ENCODE measurements around the gene SCIN.
"Not testable (repeated sequence)": the region's sequence is repeated elsewhere in the genome, so short reads cannot be mapped to it uniquely, and the experiment has no call there.

Gene SCIN

GRCh38 chr7:12670743-12671520 is 100.4 kb downstream of the SCIN start:
- H3K4me3 Mint-ChIP-seq = no peak overlapping the region
- peaks cover 18% of the 10 kb centered on the region for H3K27me3 Mint-ChIP-seq
- H3K9me3 Mint-ChIP-seq = no peaks in the 10 kb centered on the region
- ATAC-seq (replicated peaks; ENCODE audit: extremely low read depth, poor library complexity, severe bottlenecking) = no peak
- peaks cover 2% of the 10 kb centered on the region for H3K36me3 Mint-ChIP-seq (ENCODE audit: insufficient read depth)
- no peak overlapping the region for H3K27ac Mint-ChIP-seq (ENCODE audit: low read depth)
- H3K4me1 Mint-ChIP-seq = peaks cover 8% of the 10 kb centered on the region
- no peak for DNase-seq (ENCODE audit: low spot score in 2 of 2)

DNA sequence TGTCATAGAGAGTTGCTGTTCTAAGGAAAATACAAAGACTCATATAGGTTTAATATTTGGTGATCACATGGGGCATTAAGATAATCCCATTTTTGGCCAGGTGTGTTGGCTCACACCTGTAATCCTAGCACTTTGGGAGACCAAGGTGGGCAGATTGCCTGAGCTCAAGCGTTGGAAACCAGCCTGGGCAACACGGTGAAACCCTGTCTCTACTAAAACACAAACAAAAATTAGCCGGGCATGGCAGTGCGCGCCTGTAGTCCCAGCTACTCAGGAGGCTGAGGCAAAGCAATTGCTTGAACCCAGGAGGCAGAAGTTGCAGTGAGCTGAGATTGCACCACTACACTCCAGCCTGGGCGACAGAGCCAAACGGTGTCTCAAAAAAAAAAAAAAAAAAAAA is 102.9 kb downstream of the SCIN start:
- H3K27me3 Mint-ChIP-seq = peaks cover 18% of the 10 kb centered on the region
- not testable (repeated sequence) for ATAC-seq (replicated peaks; ENCODE audit: extremely low read depth, poor library complexity, severe bottlenecking); H3K4me3 Mint-ChIP-seq; H3K27ac Mint-ChIP-seq (ENCODE audit: low read depth); H3K4me1 Mint-ChIP-seq; H3K9me3 Mint-ChIP-seq; DNase-seq (ENCODE audit: low spot score in 2 of 2); H3K36me3 Mint-ChIP-seq (ENCODE audit: insufficient read depth)

- ATAC-seq (replicated peaks; ENCODE audit: extremely low read depth, poor library complexity, severe bottlenecking) (no peak), DNase-seq (ENCODE audit: low spot score in 2 of 2) (no peak)
- Mint-ChIP-seq H3K27me3 (peaks cover 18% of the 10 kb centered on the region), H3K4me3 (no peak overlapping the region), H3K9me3 (no peaks in the 10 kb centered on the region), H3K36me3 (ENCODE audit: insufficient read depth) (peaks cover 2% of the 10 kb centered on the region), H3K27ac (ENCODE audit: low read depth) (no peak overlapping the region), H3K4me1 (peaks cover 8% of the 10 kb centered on the region)
These were observed 103.5 kb downstream of the SCIN start for GRCh38 chr7:12674053-12674452.

GRCh38 chr7:12674861-12675260 is 104.3 kb downstream of the SCIN start:
- Mint-ChIP-seq H3K36me3 (ENCODE audit: insufficient read depth) (peaks cover 2% of the 10 kb centered on the region), H3K27me3 (peaks cover 18% of the 10 kb centered on the region), H3K27ac (ENCODE audit: low read depth) (no peak overlapping the region), H3K4me3 (no peak overlapping the region), H3K9me3 (no peaks in the 10 kb centered on the region), H3K4me1 (peaks cover 8% of the 10 kb centered on the region)
- peak; percentile 89 for ATAC-seq (replicated peaks; ENCODE audit: extremely low read depth, poor library complexity, severe bottlenecking)
- DNase-seq (ENCODE audit: low spot score in 2 of 2) = peak; percentile 27 to 33

DNA sequence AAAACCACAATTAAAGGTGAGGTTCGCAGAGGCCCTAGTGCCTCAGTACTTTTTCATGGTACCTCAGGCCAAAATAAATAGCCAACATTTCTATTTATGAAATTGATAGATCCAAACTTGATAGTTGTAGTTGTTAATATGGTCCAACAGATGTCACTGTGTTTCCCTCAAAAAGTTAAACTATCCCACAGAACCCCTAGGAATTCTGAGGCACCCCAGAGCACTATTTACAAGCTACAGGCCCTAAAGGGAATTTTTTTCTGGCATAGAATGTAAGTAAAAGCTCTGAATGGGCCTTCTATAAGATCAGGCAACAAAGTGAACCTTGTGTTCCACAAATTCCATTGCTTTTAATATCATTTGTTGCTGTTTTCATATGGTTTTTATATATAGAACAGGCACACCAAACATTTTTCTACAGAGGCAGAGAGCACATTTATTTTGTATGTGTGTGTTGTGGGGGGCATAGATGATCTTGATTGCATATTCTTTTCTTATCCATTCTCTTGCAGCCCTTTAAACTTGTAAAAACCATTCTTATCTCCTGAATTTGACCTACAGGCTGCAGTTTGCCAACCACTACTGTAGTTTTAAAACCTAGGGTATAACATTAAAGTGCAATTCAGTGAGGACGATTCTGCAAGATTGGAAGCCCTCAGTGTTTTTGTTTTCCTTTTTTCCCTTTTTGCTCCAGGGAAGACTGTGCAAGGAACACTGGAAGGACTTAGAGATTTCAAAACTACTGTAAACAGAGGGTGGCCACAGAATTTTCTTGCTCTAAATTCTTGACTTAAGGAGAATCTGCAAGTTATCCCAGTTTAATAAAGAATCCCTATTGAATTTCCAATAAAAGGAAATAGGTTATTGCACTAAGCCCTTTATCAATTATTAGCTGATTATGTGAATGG is 113.4 kb downstream of the SCIN start:
- Mint-ChIP-seq H3K27me3 (no peaks in the 10 kb centered on the region), H3K36me3 (ENCODE audit: insufficient read depth) (peaks cover 22% of the 10 kb centered on the region), H3K9me3 (no peaks in the 10 kb centered on the region), H3K4me1 (peaks cover 19% of the 10 kb centered on the region), H3K4me3 (no peak overlapping the region), H3K27ac (ENCODE audit: low read depth) (peak overlapping the region; percentile 48)
- DNase-seq (ENCODE audit: low spot score in 2 of 2) (no peak), ATAC-seq (replicated peaks; ENCODE audit: extremely low read depth, poor library complexity, severe bottlenecking) (no peak)

DNA sequence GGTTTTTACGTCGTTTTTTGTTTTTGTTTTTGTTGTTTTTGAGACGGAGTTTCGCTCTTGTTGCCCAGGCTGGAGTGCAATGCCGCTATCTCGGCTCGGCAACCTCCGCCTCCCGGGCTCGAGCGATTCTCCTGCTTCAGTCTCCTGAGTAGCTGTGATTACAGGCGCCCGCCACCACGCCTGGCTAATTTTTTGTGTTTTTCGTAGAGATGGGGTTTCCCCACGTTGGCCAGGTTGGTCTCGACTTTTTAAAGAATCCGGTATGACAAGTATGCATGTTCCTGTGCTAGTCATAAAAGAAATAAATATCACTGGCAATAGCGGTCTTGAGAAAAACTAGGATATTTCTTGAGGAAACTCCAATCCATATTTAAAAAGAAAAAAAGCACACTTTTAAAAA is 114.2 kb downstream of the SCIN start:
- ATAC-seq (replicated peaks; ENCODE audit: extremely low read depth, poor library complexity, severe bottlenecking) (no peak), DNase-seq (ENCODE audit: low spot score in 2 of 2) (no peak)
- H3K36me3 Mint-ChIP-seq (ENCODE audit: insufficient read depth) = peaks cover 22% of the 10 kb centered on the region
- no peak overlapping the region for H3K4me3 Mint-ChIP-seq
- H3K4me1 Mint-ChIP-seq = peaks cover 19% of the 10 kb centered on the region
- no peaks in the 10 kb centered on the region for H3K27me3 Mint-ChIP-seq
- no peaks in the 10 kb centered on the region for H3K9me3 Mint-ChIP-seq
- peak overlapping the region; percentile 93 for H3K27ac Mint-ChIP-seq (ENCODE audit: low read depth)

- H3K4me1 Mint-ChIP-seq = peaks cover 19% of the 10 kb centered on the region
- ATAC-seq (replicated peaks; ENCODE audit: extremely low read depth, poor library complexity, severe bottlenecking) (no peak), DNase-seq (ENCODE audit: low spot score in 2 of 2) (peak in 1 of 2 donors; percentile 31)
- H3K27me3 Mint-ChIP-seq = no peaks in the 10 kb centered on the region
- H3K36me3 Mint-ChIP-seq (ENCODE audit: insufficient read depth) = peaks cover 22% of the 10 kb centered on the region
- H3K27ac Mint-ChIP-seq (ENCODE audit: low read depth) = peak overlapping the region; percentile 93
- H3K4me3 Mint-ChIP-seq = peak overlapping the region; percentile 95
- no peaks in the 10 kb centered on the region for H3K9me3 Mint-ChIP-seq
These were observed 115.0 kb downstream of the SCIN start for GRCh38 chr7:12685550-12685949.

DNA sequence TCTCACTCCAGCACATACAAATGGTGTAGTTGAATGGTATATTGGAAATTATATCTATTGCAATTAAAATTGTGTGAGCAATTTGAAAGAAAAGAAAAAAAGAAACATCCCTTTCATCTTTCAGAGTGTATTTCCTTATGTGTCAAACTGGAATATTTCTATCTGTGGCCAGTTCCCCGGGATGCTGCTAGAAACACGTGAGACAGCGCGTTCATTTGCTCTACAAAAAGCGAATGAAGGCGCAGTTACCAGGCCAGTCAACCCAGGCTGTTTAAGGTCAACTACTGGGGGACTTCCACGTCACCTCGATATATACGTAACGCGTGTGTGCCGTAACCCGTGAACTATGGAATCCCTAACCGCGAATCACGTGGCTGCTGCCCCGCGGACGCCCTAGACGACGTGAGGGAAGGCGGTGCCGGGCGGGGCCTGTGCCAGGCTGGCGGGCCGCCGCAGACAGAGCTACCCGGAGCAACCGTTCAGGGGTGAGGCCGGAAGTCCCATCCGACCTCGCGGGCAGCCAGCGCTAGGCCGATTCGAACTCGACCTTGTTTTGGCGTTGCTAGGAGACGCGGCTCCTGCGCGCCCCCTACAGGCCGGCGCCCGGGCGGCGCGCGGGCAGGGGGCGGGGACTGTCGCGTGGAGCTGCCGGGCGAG is 115.8 kb downstream of the SCIN start:
- peak overlapping the region; percentile 95 for H3K4me3 Mint-ChIP-seq
- H3K4me1 Mint-ChIP-seq = peaks cover 19% of the 10 kb centered on the region
- no peaks in the 10 kb centered on the region for H3K9me3 Mint-ChIP-seq
- DNase-seq (ENCODE audit: low spot score in 2 of 2) (peak; percentile 97 to 98), ATAC-seq (replicated peaks; ENCODE audit: extremely low read depth, poor library complexity, severe bottlenecking) (peak; percentile 91)
- peak overlapping the region; percentile 93 for H3K27ac Mint-ChIP-seq (ENCODE audit: low read depth)
- peaks cover 23% of the 10 kb centered on the region for H3K36me3 Mint-ChIP-seq (ENCODE audit: insufficient read depth)
- H3K27me3 Mint-ChIP-seq = no peaks in the 10 kb centered on the region

DNA sequence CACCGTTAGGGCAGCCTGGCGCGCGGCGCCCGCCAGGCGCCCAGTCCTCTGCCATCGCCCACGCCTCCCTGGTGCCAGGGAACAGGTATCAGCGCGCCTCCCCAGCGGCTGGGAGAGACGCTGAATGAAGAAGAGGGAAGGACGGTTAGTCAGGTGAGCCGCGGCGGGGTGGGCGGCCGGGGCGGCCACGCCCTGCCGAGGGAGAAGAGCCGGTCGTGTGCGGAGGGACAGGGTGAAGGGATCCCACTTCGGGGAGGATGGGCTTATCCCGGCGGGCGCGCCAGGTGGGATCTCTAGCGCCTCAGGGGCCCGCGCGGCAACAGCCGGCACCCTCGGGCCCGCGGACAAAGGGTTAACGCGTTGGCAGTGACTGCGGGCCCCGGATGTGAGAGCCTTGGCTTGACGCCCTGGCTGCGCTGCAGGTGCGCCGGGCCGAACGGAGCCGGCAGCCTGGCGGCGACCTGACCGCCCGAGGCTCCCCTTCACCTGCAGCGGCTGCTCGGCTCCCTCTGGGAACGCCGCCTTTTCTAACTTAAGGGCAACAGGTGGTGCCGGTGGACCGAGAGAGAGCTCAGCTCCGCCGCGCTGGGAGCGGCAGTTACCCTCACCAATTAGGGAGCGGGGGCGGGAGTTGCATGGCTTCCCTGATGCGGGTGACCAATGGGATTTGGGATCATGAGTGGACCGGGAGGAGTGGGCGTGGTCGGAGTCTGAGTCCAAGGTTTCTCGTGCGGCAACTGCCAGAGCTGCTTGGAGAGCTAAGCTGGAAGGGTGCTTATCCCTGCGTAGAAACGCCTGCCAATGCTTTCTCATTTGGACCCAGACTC is 116.6 kb downstream of the SCIN start, which contains the start of gene ARL4A:
Gene ARL4A, plus strand, starts transcription at position 743 of the 827 bp plus-strand sequence. CDS start 622 bp downstream, outside the sequence.
- Mint-ChIP-seq H3K9me3 (no peaks in the 10 kb centered on the region), H3K4me1 (peaks cover 19% of the 10 kb centered on the region), H3K27ac (ENCODE audit: low read depth) (peak within 1 kb of the TSS; percentile 93), H3K4me3 (peak within 1 kb of the TSS; percentile 95), H3K27me3 (no peaks in the 10 kb centered on the region), H3K36me3 (ENCODE audit: insufficient read depth) (peaks cover 23% of the 10 kb centered on the region)
- DNase-seq (ENCODE audit: low spot score in 2 of 2) = peak; percentile 67 to 72
- peak; percentile 31 for ATAC-seq (replicated peaks; ENCODE audit: extremely low read depth, poor library complexity, severe bottlenecking)

DNA sequence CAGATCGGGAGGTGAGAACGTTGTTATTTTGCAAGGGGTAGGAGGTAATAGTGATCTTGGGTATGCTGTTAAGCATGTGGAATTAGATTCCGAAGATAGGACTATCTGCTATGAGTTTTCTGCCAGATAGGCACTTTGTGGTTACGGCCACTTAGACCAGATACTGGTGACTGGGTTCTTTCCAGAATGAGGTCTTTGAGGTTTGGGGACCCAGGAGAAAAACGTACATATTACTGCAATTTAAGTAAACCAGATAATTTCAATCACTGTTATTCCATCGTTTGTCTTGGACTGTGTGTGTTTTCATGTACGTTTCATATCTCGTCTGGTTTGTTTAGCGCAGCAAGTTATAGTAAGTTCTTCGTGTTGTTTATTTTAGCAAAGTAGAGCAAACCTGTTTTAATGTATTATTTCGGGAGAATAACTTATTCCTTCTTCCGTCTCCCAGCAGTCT is 117.2 kb downstream of the SCIN start:
- DNase-seq (ENCODE audit: low spot score in 2 of 2) (no peak), ATAC-seq (replicated peaks; ENCODE audit: extremely low read depth, poor library complexity, severe bottlenecking) (no peak)
- no peaks in the 10 kb centered on the region for H3K9me3 Mint-ChIP-seq
- H3K27ac Mint-ChIP-seq (ENCODE audit: low read depth) = peak overlapping the region; percentile 93
- peaks cover 20% of the 10 kb centered on the region for H3K4me1 Mint-ChIP-seq
- peak overlapping the region; percentile 95 for H3K4me3 Mint-ChIP-seq
- no peaks in the 10 kb centered on the region for H3K27me3 Mint-ChIP-seq
- H3K36me3 Mint-ChIP-seq (ENCODE audit: insufficient read depth) = peaks cover 23% of the 10 kb centered on the region

GRCh38 chr7:12688485-12689170 is 118.1 kb downstream of the SCIN start:
- H3K4me3 Mint-ChIP-seq; DNase-seq (ENCODE audit: low spot score in 2 of 2); ATAC-seq (replicated peaks; ENCODE audit: extremely low read depth, poor library complexity, severe bottlenecking); H3K9me3 Mint-ChIP-seq; H3K27me3 Mint-ChIP-seq: not testable (repeated sequence)
- Mint-ChIP-seq H3K4me1 (peaks cover 25% of the 10 kb centered on the region), H3K27ac (ENCODE audit: low read depth) (peak overlapping the region; percentile 93), H3K36me3 (ENCODE audit: insufficient read depth) (peaks cover 23% of the 10 kb centered on the region)
